ENCODE data around the gene CHST15. TPM values are rescaled to one million over a fixed set of nuclear protein-coding genes. Genes with fewer than 3 reads are reported as not detected.

Gene CHST15
- total and polyA plus RNA-seq, 2 of the 13 experiments (the other 11 are each of a cell fraction or from before 2014, with no cell fraction given) = 1.4 to 94.7 TPM

DNA sequence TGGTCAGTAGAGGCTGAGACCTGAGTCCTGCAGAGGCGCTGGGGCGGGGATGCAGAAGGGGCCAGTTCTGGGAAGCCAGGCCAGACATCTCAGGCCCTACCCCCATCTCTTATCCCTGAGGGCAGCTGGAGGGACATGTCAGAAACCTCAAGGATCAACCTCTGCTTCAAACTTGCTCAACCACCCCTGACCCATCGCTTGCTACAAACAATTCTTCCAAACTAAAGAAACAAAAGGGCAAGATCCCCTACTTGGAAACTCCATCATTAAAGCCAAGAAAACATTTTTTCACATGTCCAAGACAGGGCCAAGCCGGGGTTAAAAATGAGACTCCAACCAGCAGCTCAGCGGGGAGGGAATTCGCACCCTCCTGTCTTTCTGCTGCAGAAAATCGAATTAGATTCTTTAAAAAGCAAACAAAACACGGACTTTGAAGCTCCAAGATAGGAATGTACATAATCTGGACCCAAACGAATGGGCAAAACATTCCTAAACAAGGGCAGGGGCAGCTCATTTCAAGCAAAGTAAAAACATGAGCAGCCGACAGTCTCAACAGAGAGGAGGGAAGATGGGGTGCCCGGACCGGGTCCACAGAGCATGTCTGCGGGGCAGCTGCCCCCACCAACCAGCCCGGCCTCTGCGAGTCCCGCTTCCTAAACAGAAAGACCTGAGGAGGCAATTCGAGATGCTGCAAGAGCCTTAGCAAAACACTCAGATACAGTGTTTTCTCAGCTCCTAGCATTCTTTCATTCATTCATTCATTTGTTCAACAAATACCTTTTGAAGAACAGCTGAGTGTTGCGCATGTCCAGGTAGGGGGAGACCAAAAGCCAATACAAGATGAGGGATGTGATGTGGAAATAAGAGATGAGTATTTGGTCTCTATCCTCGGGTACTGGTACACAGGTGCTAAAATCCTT is 44.8 kb downstream of the CHST15 start (continued):
- TF ChIP-seq, protein P1, sequence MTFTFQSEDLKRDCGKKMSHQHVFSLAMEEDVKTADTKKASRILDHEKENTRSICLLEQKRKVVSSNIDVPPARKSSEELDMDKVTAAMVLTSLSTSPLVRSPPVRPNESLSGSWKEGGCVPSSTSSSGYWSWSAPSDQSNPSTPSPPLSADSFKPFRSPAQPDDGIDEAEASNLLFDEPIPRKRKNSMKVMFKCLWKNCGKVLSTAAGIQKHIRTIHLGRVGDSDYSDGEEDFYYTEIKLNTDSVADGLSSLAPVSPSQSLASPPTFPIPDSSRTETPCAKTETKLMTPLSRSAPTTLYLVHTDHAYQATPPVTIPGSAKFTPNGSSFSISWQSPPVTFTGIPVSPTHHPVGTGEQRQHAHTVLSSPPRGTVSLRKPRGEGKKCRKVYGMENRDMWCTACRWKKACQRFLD (CRISPR knock-in tag; IDR thresholded peaks at IDR 0.05; ENCODE audit: borderline replicate concordance) = no peak
- TF ChIP-seq ZNF720 (CRISPR knock-in tag; IDR thresholded peaks at IDR 0.05) (no peak), ZNF3 (CRISPR knock-in tag; IDR thresholded peaks at IDR 0.05) (no peak), DNMT3B (CRISPR knock-in tag; conservative IDR thresholded peaks at IDR 0.05) (no peak; the same call in 1 of the 2 replicates), ZNF496 (CRISPR knock-in tag; IDR thresholded peaks at IDR 0.05; ENCODE audit: insufficient replicate concordance) (no peak), ZNF788 (CRISPR knock-in tag; IDR thresholded peaks at IDR 0.05; ENCODE audit: borderline replicate concordance) (no peak), ZFYVE20 (CRISPR knock-in tag; IDR thresholded peaks at IDR 0.05; ENCODE audit: borderline replicate concordance, low read depth) (no peak), CHCHD3 (CRISPR knock-in tag; IDR thresholded peaks at IDR 0.05) (no peak), ZNF761 (CRISPR knock-in tag; conservative IDR thresholded peaks at IDR 0.05) (no peak), KMT2A (CRISPR knock-in tag; IDR thresholded peaks at IDR 0.05) (peak; percentile 29; the same call in 1 of the 2 replicates), ZNF550 (CRISPR knock-in tag; IDR thresholded peaks at IDR 0.05; ENCODE audit: borderline replicate concordance) (no peak), ZNF10 (CRISPR knock-in tag; IDR thresholded peaks at IDR 0.05; ENCODE audit: borderline replicate concordance, low read depth) (no peak), HOXA9 (CRISPR knock-in tag; IDR thresholded peaks at IDR 0.05; ENCODE audit: borderline replicate concordance) (no peak), ZNF264 (CRISPR knock-in tag; IDR thresholded peaks at IDR 0.05) (no peak)
- TF ChIP-seq, protein P2, sequence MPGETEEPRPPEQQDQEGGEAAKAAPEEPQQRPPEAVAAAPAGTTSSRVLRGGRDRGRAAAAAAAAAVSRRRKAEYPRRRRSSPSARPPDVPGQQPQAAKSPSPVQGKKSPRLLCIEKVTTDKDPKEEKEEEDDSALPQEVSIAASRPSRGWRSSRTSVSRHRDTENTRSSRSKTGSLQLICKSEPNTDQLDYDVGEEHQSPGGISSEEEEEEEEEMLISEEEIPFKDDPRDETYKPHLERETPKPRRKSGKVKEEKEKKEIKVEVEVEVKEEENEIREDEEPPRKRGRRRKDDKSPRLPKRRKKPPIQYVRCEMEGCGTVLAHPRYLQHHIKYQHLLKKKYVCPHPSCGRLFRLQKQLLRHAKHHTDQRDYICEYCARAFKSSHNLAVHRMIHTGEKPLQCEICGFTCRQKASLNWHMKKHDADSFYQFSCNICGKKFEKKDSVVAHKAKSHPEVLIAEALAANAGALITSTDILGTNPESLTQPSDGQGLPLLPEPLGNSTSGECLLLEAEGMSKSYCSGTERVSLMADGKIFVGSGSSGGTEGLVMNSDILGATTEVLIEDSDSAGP (CRISPR knock-in tag; IDR thresholded peaks at IDR 0.05; ENCODE audit: borderline replicate concordance) = peak; percentile 18; the same call in 1 of the 2 replicates
- TF ChIP-seq, protein P3, sequence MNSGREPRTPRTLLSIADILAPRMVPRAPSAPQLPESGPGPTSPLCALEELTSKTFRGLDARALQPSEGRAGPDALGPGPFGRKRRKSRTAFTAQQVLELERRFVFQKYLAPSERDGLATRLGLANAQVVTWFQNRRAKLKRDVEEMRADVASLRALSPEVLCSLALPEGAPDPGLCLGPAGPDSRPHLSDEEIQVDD (CRISPR knock-in tag; IDR thresholded peaks at IDR 0.05; ENCODE audit: borderline replicate concordance) = no peak
- TF ChIP-seq, protein P4, sequence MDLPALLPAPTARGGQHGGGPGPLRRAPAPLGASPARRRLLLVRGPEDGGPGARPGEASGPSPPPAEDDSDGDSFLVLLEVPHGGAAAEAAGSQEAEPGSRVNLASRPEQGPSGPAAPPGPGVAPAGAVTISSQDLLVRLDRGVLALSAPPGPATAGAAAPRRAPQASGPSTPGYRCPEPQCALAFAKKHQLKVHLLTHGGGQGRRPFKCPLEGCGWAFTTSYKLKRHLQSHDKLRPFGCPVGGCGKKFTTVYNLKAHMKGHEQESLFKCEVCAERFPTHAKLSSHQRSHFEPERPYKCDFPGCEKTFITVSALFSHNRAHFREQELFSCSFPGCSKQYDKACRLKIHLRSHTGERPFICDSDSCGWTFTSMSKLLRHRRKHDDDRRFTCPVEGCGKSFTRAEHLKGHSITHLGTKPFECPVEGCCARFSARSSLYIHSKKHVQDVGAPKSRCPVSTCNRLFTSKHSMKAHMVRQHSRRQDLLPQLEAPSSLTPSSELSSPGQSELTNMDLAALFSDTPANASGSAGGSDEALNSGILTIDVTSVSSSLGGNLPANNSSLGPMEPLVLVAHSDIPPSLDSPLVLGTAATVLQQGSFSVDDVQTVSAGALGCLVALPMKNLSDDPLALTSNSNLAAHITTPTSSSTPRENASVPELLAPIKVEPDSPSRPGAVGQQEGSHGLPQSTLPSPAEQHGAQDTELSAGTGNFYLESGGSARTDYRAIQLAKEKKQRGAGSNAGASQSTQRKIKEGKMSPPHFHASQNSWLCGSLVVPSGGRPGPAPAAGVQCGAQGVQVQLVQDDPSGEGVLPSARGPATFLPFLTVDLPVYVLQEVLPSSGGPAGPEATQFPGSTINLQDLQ (CRISPR knock-in tag; IDR thresholded peaks at IDR 0.05) = no peak
- TF ChIP-seq, protein P5, sequence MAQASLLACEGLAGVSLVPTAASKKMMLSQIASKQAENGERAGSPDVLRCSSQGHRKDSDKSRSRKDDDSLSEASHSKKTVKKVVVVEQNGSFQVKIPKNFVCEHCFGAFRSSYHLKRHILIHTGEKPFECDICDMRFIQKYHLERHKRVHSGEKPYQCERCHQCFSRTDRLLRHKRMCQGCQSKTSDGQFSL (CRISPR knock-in tag; IDR thresholded peaks at IDR 0.05) = no peak
- TF ChIP-seq, protein P6, sequence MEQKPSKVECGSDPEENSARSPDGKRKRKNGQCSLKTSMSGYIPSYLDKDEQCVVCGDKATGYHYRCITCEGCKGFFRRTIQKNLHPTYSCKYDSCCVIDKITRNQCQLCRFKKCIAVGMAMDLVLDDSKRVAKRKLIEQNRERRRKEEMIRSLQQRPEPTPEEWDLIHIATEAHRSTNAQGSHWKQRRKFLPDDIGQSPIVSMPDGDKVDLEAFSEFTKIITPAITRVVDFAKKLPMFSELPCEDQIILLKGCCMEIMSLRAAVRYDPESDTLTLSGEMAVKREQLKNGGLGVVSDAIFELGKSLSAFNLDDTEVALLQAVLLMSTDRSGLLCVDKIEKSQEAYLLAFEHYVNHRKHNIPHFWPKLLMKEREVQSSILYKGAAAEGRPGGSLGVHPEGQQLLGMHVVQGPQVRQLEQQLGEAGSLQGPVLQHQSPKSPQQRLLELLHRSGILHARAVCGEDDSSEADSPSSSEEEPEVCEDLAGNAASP (CRISPR knock-in tag; IDR thresholded peaks at IDR 0.05; ENCODE audit: borderline replicate concordance) = peak; percentile 17; the same call in 1 of the 2 replicates

Data from HepG2 (cell line).